HG02970 (cell line): ENCODE measurements around the gene IFNLR1.

Source experiments
- ATAC-seq: cut with Tn5 transposase; IDR thresholded peaks from one replicate; pipeline ENCODE4 v1.9.1; 2021; ENCODE audit warnings: mild to moderate bottlenecking, moderate library complexity, moderate number of reproducible peaks; ENCODE audit not compliant: unreplicated experiment, low FRiP score

Gene IFNLR1

DNA sequence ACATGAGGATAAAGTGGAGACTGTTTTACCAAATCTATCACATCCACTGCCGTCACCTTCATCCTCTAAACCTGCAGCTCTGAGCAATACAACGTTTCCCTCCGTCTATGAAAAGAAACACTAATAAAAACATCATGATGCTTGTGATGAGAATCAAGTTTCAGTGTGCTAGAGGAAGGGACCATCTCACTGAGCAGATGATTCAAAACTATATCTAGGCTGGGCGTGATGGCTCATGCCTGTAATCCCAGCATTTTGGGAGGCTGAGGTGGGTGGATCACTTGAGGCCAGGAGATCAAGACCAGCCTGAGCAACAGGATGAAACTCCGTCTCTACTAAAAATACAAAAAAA is 60.4 kb downstream of the IFNLR1 start:
- no peak for ATAC-seq

DNA sequence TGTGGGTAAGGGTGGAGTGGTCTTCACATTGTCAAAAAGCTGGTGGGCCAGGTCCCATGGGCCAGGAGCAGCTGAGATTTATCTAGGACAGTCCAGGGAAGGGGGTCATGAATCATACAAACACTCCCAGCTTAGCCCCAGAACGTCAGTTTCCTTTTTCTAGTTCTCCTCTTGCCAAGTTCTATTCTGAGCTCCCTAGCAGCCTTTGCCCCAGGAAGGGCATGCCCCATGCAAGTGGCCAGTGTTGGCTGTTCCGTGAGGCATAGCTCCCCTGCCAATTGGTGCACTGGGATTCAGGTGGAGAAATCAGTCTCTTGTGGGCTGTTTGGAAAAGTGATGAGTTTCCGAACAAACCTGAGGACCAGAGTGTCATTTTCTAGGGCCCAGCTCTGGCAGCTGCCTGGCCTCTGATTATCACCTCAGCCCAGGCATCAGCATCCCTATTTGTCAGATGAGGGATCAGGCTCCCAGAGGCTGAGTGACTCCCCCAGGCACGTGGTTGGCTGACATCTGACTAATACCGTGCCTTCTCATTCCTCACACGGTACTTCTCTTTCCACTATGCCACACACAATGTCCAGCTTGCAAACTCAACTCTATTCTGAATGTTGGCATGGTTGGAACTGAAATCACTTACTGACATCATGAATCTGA is 60.9 kb downstream of the IFNLR1 start:
- no peak for ATAC-seq

DNA sequence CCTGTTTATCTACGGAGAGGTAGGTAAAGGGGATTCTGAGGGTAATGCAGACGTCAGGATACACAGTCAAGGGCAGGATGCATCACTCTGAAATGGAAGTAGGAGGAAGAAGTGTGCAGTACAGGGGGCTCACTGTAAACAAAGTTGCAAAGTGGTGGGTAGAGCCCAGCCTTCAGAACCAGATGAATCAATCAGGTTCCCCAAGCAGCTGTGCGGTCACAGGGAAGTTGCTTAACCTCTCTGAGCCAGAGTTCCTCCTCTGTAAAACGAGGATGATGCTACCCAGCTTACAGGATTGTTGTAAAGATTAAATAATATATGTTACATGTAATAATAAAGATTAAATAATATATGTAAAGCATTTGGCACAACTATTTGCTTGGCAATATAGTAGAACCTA is 61.6 kb downstream of the IFNLR1 start:
- ATAC-seq = no peak

- ATAC-seq = no peak
Measured at GRCh38 chr1:24124980-24125379, 62.1 kb downstream of the IFNLR1 start.

DNA sequence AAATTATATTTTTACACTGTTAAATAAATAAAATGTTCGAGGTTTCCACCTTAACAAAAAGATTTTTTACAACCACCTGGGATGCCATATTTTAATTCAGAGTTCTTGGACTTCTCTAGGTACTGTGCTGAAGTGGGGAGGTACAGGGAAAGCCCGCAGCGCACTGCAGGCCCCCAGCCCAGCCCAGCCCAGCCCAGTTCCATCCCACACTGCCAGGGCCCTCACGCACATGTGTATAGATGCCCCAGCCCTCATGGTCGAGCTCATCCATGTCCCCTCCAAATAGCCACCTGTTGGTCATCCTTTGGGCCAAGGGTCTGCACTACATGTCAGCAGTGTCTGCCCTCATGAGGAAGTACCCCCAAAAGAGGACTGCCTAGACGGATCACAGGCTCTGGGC is 63.5 kb downstream of the IFNLR1 start:
- no peak for ATAC-seq

DNA sequence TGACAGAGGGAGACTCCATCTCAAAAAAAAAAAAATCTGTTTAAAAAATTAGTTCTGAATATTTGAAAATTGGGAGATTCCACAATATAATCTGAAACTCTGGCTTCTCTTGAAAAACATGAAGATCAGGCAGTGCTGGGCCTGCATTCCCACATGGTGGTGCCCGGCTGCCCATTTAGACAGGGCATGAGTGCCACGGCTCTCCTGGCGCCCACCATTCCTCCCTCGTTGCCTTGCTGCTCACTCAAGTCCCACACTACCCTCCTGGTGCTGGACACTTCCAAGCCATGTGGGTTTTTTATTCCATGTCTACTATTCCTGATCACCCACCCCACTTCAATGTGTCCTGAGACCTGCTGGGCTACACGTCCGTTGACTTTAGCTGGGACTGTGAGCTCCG is 64.3 kb downstream of the IFNLR1 start:
- no peak for ATAC-seq

DNA sequence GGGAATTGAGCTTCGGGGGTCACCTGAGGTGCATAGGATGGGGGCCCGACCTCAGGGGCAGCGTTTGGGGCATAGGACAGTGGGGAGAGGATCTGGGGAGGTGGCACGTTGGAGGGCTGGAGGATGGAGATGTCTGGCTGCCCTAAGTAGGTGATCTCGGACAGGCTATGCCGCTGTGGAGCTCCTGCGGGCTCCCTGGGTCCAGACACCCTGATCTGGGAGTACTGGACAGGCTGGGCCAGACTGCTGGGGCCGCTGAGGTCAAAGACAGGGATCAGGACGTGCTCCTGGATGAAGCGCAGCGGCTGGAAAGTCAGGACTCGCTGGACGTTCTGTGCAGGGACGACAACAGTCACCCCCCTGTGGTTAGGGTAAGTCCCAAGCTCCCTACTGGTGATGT is 65.7 kb downstream of the IFNLR1 start:
- no peak for ATAC-seq

GRCh38 chr1:24120965-24121364 is 66.1 kb downstream of the IFNLR1 start:
- ATAC-seq = no peak

GRCh38 chr1:24119859-24120756 is 67.0 kb downstream of the IFNLR1 start:
- ATAC-seq = no peak

- no peak for ATAC-seq
Measured at GRCh38 chr1:24119489-24119858, 67.6 kb downstream of the IFNLR1 start.

- ATAC-seq = no peak
Measured at GRCh38 chr1:24118410-24119242, 68.5 kb downstream of the IFNLR1 start.

DNA sequence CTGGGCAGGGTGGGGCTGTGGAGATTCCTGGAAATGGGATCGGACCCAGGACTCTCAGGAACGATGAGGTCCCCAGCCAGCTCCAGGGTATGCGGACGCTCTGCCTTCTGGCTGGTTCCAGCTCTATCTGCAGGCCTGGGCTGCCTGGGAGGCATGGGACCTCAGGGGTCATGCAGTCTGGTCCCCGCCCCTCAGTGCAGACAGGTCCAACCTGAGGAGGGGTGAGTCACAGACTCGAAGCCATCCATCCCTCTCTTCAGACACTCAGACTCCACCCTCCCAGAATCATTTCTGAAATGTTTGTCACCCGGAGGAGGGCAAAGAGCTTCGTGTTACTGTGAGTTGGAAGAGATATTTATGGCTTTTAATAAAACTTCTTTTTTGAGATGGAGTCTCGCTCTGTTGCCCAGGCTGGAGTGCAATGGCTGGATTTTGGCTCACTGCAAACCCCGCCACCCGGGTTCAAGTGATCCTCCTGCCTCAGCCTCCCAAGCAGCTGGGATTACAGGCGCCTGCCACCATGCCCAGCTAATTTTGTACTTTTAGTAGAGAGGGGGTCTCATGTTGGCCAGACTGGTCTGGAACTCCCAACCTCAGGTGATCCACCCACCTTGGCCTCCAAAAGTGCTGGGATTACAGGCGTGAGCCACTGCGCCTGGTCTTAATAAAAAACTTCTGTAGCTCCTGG is 69.2 kb downstream of the IFNLR1 start:
- no peak for ATAC-seq

- ATAC-seq = no peak
Measured at GRCh38 chr1:24117132-24117531, 70.0 kb downstream of the IFNLR1 start.

GRCh38 chr1:24114753-24115152 is 72.3 kb downstream of the IFNLR1 start:
- ATAC-seq = no peak

DNA sequence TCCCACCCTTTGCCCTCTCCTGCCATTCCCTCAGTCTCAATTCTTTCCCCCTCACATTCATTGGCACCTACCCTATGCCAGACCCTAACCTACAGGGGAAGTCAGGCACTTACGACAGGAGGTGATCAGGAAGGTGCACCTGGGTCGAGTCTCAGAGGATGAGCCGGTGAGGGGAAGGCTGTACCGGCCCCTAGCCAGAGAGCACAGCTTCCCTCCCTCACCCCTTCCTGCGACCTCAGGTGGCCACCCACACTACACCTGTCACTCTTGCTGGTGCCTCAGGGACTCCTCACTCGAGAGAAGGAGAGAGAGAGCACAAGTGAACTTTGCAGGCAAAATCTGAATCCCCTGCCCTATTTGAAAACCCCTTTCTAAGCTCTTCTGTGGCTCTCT is 73.5 kb downstream of the IFNLR1 start:
- no peak for ATAC-seq

GRCh38 chr1:24111996-24112779 is 74.9 kb downstream of the IFNLR1 start, which contains the start of gene MYOM3:
Gene MYOM3, minus strand, starts transcription at chr1:24112135. Its CDS starts 3,499 bp downstream, at chr1:24108636.
- no peak for ATAC-seq

DNA sequence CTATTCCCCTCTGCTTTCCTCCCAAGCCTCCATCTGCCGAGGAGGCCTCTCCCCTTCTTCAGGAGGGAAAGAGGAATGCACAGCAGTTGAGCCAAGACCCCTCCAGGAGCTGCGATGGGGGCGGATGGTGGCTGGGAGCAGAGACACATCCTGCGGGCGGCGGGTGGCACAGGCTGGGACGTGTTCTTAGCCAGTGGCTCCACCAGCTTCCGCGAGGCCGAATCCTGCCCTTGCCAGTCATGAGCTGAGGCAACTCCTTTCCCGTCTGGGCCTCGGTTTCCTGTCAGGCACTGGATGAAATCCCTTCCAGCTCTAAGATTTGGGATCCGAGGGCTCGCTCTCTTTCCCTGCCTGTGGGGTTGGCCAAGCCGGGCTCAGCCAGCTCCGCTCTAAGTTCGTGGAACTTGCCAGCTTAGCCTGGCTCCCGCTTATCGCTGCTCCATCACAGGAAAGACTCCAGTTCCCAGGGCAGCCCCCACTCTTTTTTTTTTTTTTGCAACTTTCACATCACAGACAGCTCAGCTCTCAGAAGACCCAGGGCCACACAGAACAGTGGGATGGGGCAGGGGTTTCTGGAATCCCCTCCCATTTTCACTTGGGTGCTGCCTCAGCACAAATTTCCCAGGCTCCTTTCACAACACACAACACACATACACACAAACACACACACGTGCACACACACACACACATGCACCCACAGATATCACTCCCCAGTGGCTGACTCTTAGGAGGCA is 75.7 kb downstream of the IFNLR1 start:
- ATAC-seq = no peak

DNA sequence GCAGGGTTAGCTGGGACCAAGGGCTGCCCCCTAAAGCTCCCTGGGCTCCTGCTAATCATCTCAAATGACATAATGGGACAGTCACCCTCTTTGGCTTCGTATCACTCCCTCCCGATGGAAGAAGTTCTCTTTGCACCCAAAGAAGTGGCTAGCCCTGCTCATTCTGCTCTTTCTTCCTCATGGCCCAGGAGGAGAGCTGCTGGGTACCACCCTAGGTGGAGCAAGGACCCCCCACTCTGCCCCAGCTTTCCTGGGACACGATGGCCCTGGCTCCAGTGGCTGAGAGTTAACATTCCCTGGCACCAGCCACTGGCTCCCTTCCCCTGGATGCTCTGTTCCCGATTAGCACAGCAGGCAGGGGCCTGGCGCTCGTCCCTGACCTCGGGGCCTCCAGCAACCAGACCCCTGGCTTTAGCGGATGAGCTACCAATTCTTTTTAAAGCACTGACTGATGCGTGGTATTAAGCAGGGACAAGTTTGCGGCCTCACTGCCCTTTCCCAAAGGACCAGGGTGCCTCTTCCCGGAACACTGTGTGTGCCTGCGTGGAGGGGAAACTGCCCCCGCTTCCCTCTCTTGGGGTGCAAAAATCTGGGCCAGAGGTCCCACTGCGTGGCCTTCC is 76.3 kb downstream of the IFNLR1 start:
- no peak for ATAC-seq
